ENCODE data around the gene ANKRD27. TPM values are rescaled to one million over a fixed set of nuclear protein-coding genes. Genes with fewer than 3 reads are reported as not detected.

The ANKRD27 gene
- total and polyA plus RNA-seq, 2 experiments from 2014 or later = 24.3 to 32.6 TPM

DNA sequence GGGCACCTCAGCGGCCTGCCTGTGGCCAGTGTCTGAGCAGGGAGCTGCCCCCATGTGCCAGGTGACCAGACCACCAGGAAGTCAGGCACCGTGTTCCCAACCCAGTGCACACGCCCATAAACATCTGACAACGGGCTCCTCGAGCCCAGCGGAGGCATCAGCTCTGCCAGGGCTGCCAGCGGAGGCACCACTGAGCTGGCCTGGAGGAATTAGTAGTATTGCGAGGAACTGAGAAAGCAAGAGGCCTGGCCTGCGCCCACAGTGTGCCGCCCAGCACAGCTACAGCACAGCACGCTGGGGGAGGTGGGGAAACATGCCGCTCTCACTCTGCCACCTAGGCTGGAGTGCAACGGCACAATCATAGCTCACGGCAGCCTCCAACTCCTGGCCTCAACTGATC lies 44.6 kb downstream of the ANKRD27 start:
- H3K4me3 ChIP-seq = no peak overlapping the region
- H2AFZ ChIP-seq = no peak overlapping the region
- no peaks in the 10 kb centered on the region for H3K79me2 ChIP-seq
- no peaks in the 10 kb centered on the region for H3K4me1 ChIP-seq (ENCODE audit: insufficient read depth)
- no peaks in the 10 kb centered on the region for H4K20me1 ChIP-seq (ENCODE audit: insufficient read depth, poor library complexity, severe bottlenecking)
- no peaks in the 10 kb centered on the region for H3K36me3 ChIP-seq (replicated peaks; ENCODE audit: insufficient read depth, low read depth)
- no peaks in the 10 kb centered on the region for H3K9me2 ChIP-seq (replicated peaks; ENCODE audit: insufficient read depth)
- no peak overlapping the region for H3K4me2 ChIP-seq
- no peaks in the 10 kb centered on the region for H3K9me3 ChIP-seq (ENCODE audit: low read depth)
- 93% methylated on average over 14 of the region's 14 CpGs for WGBS (ENCODE audit: low lambda C conversion rate, missing lambda C conversion rate)
- no peaks in the 10 kb centered on the region for H3K27me3 ChIP-seq
- no peak overlapping the region for H3K27ac ChIP-seq
- TF ChIP-seq, protein P1, sequence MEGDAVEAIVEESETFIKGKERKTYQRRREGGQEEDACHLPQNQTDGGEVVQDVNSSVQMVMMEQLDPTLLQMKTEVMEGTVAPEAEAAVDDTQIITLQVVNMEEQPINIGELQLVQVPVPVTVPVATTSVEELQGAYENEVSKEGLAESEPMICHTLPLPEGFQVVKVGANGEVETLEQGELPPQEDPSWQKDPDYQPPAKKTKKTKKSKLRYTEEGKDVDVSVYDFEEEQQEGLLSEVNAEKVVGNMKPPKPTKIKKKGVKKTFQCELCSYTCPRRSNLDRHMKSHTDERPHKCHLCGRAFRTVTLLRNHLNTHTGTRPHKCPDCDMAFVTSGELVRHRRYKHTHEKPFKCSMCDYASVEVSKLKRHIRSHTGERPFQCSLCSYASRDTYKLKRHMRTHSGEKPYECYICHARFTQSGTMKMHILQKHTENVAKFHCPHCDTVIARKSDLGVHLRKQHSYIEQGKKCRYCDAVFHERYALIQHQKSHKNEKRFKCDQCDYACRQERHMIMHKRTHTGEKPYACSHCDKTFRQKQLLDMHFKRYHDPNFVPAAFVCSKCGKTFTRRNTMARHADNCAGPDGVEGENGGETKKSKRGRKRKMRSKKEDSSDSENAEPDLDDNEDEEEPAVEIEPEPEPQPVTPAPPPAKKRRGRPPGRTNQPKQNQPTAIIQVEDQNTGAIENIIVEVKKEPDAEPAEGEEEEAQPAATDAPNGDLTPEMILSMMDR (IDR thresholded peaks at IDR 0.05; ENCODE audit: poor library complexity) = no peak
- TF ChIP-seq EZH2 (IDR thresholded peaks at IDR 0.05; ENCODE audit: borderline replicate concordance) (no peak), EZH2phosphoT487 (IDR thresholded peaks at IDR 0.05; ENCODE audit: low read depth, severe bottlenecking, unreplicated experiment) (no peak)
- no peak for DNase-seq (ENCODE audit: low spot score)

DNA sequence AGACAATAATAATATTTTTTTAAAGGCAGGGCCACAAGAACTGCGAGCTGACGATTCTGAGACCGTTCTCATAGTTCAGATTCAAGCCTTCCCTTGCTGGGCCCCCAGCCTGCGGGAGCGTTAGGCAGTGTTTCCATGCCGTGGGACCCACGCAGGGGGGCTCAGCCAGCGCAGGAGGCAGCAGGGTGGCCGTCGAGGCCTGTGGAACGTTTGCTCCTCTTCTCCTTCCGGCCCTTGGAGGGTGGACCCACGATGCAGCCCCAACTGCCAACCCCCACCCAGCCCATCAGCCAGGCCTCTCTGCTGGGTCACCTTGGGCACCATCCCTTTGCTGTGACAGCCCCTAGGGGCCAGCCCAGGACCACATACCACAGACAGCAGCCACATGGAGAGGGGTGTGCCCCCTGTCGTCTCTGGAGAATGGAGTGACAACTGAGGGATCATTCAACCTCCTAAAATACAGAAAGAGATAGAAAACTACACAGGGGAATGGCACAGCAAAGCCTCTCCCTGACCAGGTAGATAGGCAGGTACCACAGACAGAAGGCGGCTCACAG lies 47.2 kb downstream of the ANKRD27 start:
- H3K27me3 ChIP-seq = no peaks in the 10 kb centered on the region
- H3K79me2 ChIP-seq = no peaks in the 10 kb centered on the region
- H3K4me2 ChIP-seq = no peak overlapping the region
- no peak overlapping the region for H3K27ac ChIP-seq
- no peak for TF ChIP-seq EZH2phosphoT487 (IDR thresholded peaks at IDR 0.05; ENCODE audit: low read depth, severe bottlenecking, unreplicated experiment)
- TF ChIP-seq EZH2 (IDR thresholded peaks at IDR 0.05; ENCODE audit: borderline replicate concordance) = no peak
- TF ChIP-seq, protein P1 (IDR thresholded peaks at IDR 0.05; ENCODE audit: poor library complexity) = no peak
- H2AFZ ChIP-seq = no peak overlapping the region
- H3K4me1 ChIP-seq (ENCODE audit: insufficient read depth) = no peaks in the 10 kb centered on the region
- H3K36me3 ChIP-seq (replicated peaks; ENCODE audit: insufficient read depth, low read depth) = no peaks in the 10 kb centered on the region
- H4K20me1 ChIP-seq (ENCODE audit: insufficient read depth, poor library complexity, severe bottlenecking) = no peaks in the 10 kb centered on the region
- DNase-seq (ENCODE audit: low spot score) = no peak
- H3K9me3 ChIP-seq (ENCODE audit: low read depth) = no peaks in the 10 kb centered on the region
- no peak overlapping the region for H3K4me3 ChIP-seq
- 93% methylated on average over 15 of the region's 15 CpGs for WGBS (ENCODE audit: low lambda C conversion rate, missing lambda C conversion rate)
- no peaks in the 10 kb centered on the region for H3K9me2 ChIP-seq (replicated peaks; ENCODE audit: insufficient read depth)

DNA sequence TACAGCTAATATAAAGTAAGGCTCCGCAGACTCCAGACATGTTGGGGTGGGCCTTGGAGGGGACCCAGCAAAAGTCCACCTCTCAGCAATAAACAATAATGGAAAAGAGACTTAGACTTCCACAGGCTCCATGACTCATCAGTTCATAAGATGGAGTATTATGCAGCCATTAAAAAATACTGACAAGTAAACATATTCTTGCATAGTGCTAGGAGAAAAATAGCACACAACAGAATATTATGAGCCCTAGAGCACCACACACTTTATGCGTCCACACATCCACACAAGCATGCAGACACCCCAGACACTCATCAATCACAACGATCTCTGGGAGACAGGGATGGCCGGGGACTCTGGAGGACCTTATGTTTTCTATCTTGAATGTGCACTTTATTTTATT lies 48.0 kb downstream of the ANKRD27 start:
- Histone ChIP-seq H3K9me2 (replicated peaks; ENCODE audit: insufficient read depth) (no peaks in the 10 kb centered on the region), H3K27me3 (no peaks in the 10 kb centered on the region), H3K4me1 (ENCODE audit: insufficient read depth) (no peaks in the 10 kb centered on the region), H3K36me3 (replicated peaks; ENCODE audit: insufficient read depth, low read depth) (no peaks in the 10 kb centered on the region), H4K20me1 (ENCODE audit: insufficient read depth, poor library complexity, severe bottlenecking) (no peaks in the 10 kb centered on the region), H3K9me3 (ENCODE audit: low read depth) (no peaks in the 10 kb centered on the region), H3K27ac (no peak overlapping the region), H3K4me3 (no peak overlapping the region), H3K4me2 (no peak overlapping the region), H2AFZ (no peak overlapping the region), H3K79me2 (no peaks in the 10 kb centered on the region)
- WGBS (ENCODE audit: low lambda C conversion rate, missing lambda C conversion rate) = 98% methylated on average over 4 of the region's 4 CpGs
- DNase-seq (ENCODE audit: low spot score) = no peak
- TF ChIP-seq EZH2 (IDR thresholded peaks at IDR 0.05; ENCODE audit: borderline replicate concordance) = no peak
- TF ChIP-seq EZH2phosphoT487 (IDR thresholded peaks at IDR 0.05; ENCODE audit: low read depth, severe bottlenecking, unreplicated experiment) = no peak
- TF ChIP-seq, protein P1 (IDR thresholded peaks at IDR 0.05; ENCODE audit: poor library complexity) = no peak

All from hepatocyte (in vitro differentiated cells).